ENCODE measurements around the gene BPIFB6. TPM values are rescaled to one million over a fixed set of nuclear protein-coding genes. Genes with fewer than 3 reads are reported as not detected.

The BPIFB6 gene
- total RNA-seq, 6 donors from 2014 or later, result not detected

GRCh38 chr20:33086052-33086722 lies 54.7 kb downstream of the BPIFB6 start:
- WGBS, 2 donors, result 88% methylated on average over 12 to 14 of the region's 14 CpGs
- ATAC-seq (ENCODE audit: low FRiP score in 2 of 2) (no peak), DNase-seq (no peak)

DNA sequence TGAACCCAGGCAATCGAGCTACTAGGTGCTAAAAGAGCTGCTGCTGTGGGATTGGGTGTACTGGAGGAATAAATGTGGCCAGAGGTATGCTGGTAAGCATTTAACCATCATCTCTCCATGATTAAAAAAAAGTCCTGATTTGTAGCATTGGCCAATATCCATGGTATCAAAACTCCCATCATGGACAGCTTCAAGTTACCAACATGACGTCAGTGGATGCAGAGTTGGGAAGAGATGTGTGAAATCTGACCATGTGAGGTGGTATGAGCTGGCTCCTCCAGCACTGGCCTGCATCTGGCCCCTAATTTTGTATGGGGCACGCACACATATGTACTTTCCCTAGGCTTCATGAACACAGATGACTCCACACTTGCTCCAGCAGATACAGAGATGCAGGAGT lies 59.7 kb downstream of the BPIFB6 start:
- no peak for ATAC-seq (ENCODE audit: low FRiP score in 2 of 2)
- 74 to 97% methylated on average over 2 to 3 of the region's 3 CpGs for WGBS, 2 donors
- TF ChIP-seq EP300 (IDR thresholded peaks at IDR 0.05) (no peak), POLR2A (IDR thresholded peaks at IDR 0.05) (no peak), POLR2AphosphoS5 (IDR thresholded peaks at IDR 0.05) (no peak), CTCF (IDR thresholded peaks at IDR 0.05) (no peak)

More at GRCh38 chr20:33086052-33086722, 54.7 kb downstream of the BPIFB6 start:
- TF ChIP-seq CTCF (IDR thresholded peaks at IDR 0.05), result no peak
- no peak for TF ChIP-seq EP300 (IDR thresholded peaks at IDR 0.05)
- TF ChIP-seq POLR2AphosphoS5 (IDR thresholded peaks at IDR 0.05), result no peak
- TF ChIP-seq POLR2A (IDR thresholded peaks at IDR 0.05), result no peak
- H3K27me3 ChIP-seq, result no peaks in the 10 kb centered on the region
- no peak overlapping the region for H3K4me3 ChIP-seq
- H3K9me3 ChIP-seq, result no peaks in the 10 kb centered on the region
- no peaks in the 10 kb centered on the region for H3K4me1 ChIP-seq
- no peak overlapping the region for H3K27ac ChIP-seq
- no peaks in the 10 kb centered on the region for H3K36me3 ChIP-seq

DNA sequence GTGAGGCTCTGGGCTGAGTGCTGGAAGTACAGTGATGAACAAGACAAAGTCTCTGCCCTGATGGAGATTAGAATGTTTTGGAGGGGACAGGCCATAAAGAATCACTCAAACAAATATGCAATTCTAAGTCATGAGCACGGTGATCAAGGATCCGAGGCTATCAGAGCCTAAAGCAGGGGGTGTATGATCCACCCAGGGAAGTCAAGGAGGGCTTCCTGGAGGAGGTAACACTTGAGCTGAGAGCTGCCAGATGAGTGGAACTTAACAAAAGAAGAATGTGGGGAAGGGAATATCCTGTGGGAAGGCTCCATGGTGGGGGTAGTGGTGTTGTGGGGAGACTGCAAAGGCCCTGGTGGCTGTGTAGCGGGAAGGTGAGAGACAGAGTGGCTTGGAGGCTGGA lies 60.2 kb downstream of the BPIFB6 start:
- Histone ChIP-seq H3K4me3 (no peak overlapping the region), H3K36me3 (no peaks in the 10 kb centered on the region), H3K4me1 (peaks cover 0 to 6% (median 0%) of the 10 kb centered on the region in 4 donors), H3K27me3 (no peaks in the 10 kb centered on the region), H3K27ac (no peak overlapping the region), H3K9me3 (no peaks in the 10 kb centered on the region)
- TF ChIP-seq POLR2A (IDR thresholded peaks at IDR 0.05), result no peak
- WGBS, 2 donors, result 73 to 74% methylated on average over 3 of the region's 3 CpGs
- no peak for DNase-seq
- no peak for ATAC-seq (ENCODE audit: low FRiP score in 2 of 2)

More for the DNA sequence above, 59.7 kb downstream of the BPIFB6 start:
- no peak overlapping the region for H3K27ac ChIP-seq
- H3K4me3 ChIP-seq, result no peak overlapping the region
- DNase-seq, result no peak
- H3K4me1 ChIP-seq, result peaks cover 0 to under 1% (median 0%) of the 10 kb centered on the region in 4 donors
- H3K27me3 ChIP-seq, result no peaks in the 10 kb centered on the region
- H3K9me3 ChIP-seq, result no peaks in the 10 kb centered on the region
- H3K36me3 ChIP-seq, result no peaks in the 10 kb centered on the region

DNA sequence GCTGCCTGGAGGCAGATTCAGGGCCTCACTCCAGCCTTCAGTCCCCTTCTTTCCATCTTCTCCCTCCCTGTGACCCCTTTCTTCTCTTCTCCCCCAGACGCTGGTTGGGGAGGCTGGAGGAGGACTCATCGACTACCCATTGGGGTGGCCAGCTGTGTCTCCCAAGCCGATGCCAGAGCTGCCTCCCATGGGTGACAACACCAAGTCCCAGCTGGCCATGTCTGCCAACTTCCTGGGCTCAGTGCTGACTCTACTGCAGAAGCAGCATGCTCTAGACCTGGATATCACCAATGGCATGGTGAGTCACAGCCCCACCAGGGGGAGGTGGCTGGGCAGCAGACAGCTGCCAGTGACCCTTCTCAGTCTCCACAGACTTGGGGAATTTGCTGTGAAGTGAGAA lies 60.9 kb downstream of the BPIFB6 start:
- no peak for TF ChIP-seq POLR2AphosphoS5 (IDR thresholded peaks at IDR 0.05)
- no peak for TF ChIP-seq POLR2A (IDR thresholded peaks at IDR 0.05)
- TF ChIP-seq EP300 (IDR thresholded peaks at IDR 0.05), result no peak
- no peak for TF ChIP-seq CTCF (IDR thresholded peaks at IDR 0.05)
- Histone ChIP-seq H3K27ac (no peak overlapping the region), H3K9me3 (no peaks in the 10 kb centered on the region), H3K4me1 (peaks cover 0 to 9% (median 0%) of the 10 kb centered on the region in 4 donors), H3K4me3 (no peak overlapping the region), H3K27me3 (no peaks in the 10 kb centered on the region), H3K36me3 (no peaks in the 10 kb centered on the region)
- 69 to 83% methylated on average over 3 of the region's 3 CpGs for WGBS, 2 donors
- DNase-seq (no peak), ATAC-seq (ENCODE audit: low FRiP score in 2 of 2) (no peak)

- Histone ChIP-seq H3K4me3 (no peak overlapping the region), H3K27ac (no peak overlapping the region), H3K9me3 (no peaks in the 10 kb centered on the region), H3K27me3 (no peaks in the 10 kb centered on the region), H3K4me1 (peaks cover 0 to 9% (median 0%) of the 10 kb centered on the region in 4 donors), H3K36me3 (no peaks in the 10 kb centered on the region)
- TF ChIP-seq EP300 (IDR thresholded peaks at IDR 0.05) (no peak), CTCF (IDR thresholded peaks at IDR 0.05) (no peak), POLR2AphosphoS5 (IDR thresholded peaks at IDR 0.05) (no peak), POLR2A (IDR thresholded peaks at IDR 0.05) (no peak)
- 83 to 95% methylated on average over 1 of the region's 1 CpG for WGBS, 2 donors
- ATAC-seq (ENCODE audit: low FRiP score in 2 of 2) (no peak), DNase-seq (no peak)
Measured at GRCh38 chr20:33093074-33093473, 61.6 kb downstream of the BPIFB6 start.
